ENCODE measurements around the gene COL28A1.

COL28A1 gene

DNA sequence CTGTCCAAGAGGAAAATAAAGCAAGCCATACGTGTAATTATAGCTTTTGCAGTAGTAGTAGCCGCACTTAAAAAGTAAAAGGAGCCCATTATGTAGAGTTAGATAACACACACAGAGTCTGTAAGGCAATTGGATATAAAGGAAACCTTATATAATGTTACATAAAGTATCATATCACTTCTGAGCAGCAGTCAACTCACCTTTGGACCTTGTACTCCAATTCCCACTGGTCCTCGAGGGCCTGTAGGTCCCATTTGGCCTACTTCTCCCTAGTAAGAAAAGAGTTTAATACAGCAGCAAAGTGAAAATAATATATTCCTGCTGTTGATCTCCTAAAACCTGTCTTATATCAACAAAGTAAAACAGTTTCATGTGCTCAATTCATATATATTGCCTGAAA, 83.6 kb downstream of the COL28A1 start:
- DNase-seq = no peak

DNA sequence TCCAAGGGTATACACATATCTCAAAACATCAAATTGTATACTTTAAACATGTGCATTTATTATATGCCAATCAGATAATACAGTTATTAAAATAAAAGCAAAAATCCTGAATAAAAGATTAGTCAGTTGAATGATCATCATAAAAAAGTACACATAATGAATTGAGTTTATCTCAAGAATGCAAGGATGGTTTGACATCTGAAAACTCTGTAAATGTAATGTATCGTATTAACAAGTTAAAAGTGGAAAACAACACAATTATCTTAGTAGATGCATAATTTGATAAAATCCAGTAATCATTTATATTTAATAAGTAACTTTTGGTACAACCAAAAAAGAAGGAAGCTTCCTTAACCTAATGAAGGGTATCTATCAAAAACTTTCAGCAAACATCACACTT, 86.6 kb downstream of the COL28A1 start:
- no peak for DNase-seq

DNA sequence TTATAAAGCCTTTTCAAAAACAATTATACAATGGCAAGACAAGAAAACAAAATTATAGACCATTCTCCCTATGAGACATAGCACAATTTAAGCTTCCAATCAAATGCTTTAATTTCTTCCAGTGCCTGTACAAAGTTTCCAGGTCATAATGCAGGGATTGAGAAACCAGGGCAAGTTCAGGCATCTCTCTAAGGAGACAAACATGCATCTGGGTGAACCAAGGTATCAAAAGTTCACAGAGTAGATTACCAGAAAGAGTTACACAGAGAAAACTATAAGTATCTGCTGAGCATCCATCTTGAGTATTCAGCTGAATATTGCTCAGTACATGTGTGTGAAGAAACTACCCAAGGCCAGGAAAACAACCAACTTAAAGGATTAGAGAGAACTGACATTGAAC, 89.1 kb downstream of the COL28A1 start:
- DNase-seq = no peak

DNA sequence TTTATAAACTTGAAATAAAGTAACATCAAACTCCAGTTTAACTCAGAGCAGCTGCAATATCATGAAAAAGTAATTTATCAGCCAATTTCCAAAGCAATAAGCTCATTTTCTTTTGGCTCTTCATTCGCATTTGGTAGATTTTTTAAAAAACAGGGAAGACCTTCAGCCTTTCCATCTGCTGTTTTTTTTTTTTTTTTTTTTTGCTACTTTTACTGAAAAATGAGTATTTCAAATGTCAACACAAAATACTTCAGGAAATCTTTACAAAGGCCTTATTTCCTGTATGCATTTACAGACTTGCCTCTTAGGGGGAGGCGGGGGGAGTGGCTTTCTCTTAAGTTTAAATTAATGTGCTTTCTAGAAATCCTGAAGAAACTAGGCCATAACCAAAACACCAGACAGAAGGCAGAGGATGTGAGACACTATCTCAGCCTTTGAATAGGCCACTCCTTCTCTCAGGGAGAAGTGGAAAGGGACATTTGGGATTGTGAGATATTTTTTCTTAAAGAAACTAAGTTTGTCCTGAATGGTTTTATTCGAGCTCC, 91.8 kb downstream of the COL28A1 start:
- DNase-seq = no peak

GRCh38 chr7:7439564-7439963, 96.1 kb downstream of the COL28A1 start:
- DNase-seq = no peak

DNA sequence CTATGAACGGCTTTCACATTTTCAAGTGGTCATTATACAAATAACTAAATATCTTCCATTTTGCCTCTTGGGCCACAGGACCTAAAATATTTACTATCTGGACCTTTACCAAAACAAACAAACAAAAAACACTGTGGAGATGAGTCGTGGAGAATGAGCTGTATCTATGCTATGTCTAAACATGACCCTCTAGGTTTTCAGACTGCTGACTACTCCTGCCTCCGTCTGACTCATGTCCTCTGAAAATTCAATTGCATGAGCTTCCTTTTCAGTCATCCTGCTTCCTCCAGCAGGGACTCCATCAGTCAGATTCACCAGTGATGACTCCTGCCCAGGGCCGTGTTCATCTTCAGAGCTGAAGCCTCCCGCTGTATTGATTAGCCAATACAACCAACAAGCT, 96.8 kb downstream of the COL28A1 start:
- DNase-seq = no peak

DNA sequence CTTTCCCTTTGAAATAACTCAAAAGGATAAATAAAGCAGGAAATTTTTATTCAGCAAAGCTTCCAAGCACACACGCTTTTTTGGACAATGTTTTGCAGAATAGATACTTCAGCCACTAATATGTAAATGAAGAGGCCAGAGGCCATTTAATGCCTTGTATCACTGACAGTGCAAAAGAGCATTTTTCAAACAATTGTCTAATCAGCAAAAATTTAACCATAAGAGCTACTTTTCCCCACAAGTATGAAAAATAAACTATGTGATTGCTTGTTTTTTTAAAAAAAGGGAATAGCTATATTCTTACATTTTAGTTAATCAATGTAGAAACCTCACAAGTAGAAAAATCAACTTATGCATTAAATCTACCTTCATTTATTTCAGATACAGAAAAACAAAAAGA, 99.7 kb downstream of the COL28A1 start:
- DNase-seq = no peak

- DNase-seq = no peak
Measured at GRCh38 chr7:7434329-7434728, 101.3 kb downstream of the COL28A1 start.

GRCh38 chr7:7433811-7434210, 101.9 kb downstream of the COL28A1 start:
- no peak for DNase-seq

DNA sequence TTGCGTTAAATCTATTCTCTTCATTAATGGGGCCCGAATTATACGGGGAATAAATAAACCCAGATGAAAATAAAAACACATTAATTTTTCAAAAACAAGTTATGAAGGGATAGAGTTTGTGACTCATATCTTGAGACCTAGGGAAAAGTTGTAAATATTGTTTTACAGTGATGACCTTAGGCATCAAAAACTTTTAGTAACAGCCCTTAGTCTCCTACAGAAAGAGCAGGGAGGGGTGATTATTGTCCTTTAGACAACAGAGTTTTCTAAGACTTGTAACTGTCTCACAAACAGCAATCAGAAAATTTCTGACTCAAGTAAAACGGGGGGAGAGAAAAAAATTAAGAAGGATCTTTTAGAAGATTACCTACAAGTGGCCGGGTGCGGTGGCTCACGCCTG, 102.7 kb downstream of the COL28A1 start:
- DNase-seq = no peak

- no peak for DNase-seq
Measured at GRCh38 chr7:7428806-7429205, 106.9 kb downstream of the COL28A1 start.

DNA sequence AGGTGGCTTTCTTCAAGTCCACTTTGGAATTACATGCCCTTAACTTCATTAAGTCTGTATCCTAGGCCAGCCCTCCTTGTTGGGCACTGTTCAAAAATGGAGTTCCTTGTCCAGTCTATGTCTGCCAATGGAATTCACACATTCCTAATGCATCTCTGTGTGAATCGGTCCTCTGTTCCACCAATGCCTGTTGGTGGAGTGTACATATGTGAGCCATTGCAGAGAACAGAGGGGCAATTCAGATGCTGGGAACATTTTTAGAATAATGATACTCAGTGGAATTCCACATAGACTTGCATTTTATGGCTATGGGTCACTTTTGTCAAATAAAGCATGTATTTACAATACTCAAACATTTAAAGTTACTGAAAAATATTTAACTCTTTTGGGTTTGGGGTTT, 108.3 kb downstream of the COL28A1 start:
- no peak for DNase-seq

- no peak for DNase-seq
Measured at GRCh38 chr7:7426676-7427075, 109.0 kb downstream of the COL28A1 start.

- DNase-seq = no peak
Measured at GRCh38 chr7:7425321-7425720, 110.4 kb downstream of the COL28A1 start.

- DNase-seq = no peak
Measured at GRCh38 chr7:7424151-7424873, 111.4 kb downstream of the COL28A1 start.

DNA sequence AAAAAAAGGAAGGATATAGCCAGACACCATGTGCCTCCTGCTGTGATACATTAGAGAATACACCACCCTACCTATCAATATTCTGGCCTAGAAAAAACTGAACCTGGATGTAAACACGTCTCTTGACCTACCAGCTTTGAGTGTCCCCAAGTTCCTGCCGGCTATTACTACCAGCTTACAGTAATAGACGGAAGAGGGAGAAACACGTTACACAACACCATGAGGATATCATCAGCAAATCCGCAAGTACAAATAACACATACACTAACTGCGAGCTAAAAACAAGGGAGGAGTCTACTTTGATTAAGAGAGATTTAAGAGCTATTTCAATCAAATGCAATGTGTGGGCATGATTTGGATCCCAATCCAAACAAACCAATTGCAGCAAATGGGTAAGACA, 113.0 kb downstream of the COL28A1 start:
- no peak for DNase-seq

GRCh38 chr7:7421826-7422225, 113.8 kb downstream of the COL28A1 start:
- DNase-seq = no peak

GRCh38 chr7:7418997-7419396, 116.7 kb downstream of the COL28A1 start:
- no peak for DNase-seq

GRCh38 chr7:7417851-7418250, 117.8 kb downstream of the COL28A1 start:
- no peak for DNase-seq

DNA sequence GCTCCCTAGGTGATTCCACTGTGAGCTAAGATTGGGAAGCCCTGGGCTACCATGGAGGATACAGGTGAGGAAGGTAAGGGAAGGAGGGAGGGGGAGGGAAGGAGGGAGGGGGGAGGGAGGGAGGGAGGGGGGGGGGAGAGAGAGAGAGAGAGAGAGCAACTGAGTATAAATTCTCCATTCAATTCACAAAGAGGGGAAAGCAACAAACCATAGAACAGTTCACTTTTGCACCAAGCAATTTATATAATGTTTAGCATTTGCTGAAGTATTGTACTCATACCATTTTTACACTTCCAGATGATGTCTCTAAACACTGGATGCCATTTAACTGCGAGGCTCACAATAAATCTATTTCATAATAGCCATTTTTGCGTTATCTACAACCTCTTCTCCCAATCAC, 118.3 kb downstream of the COL28A1 start:
- DNase-seq = no peak

GRCh38 chr7:7416031-7416858, 119.4 kb downstream of the COL28A1 start:
- no peak for DNase-seq

- no peak for DNase-seq
Measured at GRCh38 chr7:7414791-7415603, 120.7 kb downstream of the COL28A1 start.
